Stimulated activated naive CD8-positive, alpha-beta T cell treated with anti-CD3 and anti-CD28 coated beads, Interleukin-15, amount 100 ng/mL, for 72 hours (primary cell): ENCODE data around the gene GP9.
A peak's percentile ranks its signal among the peaks of the same experiment; 100 is the strongest.

Source experiments
- ATAC-seq: fragments of 150-1000 bp; cut with Tn5 transposase; 2 replicates; pipeline ENCODE4 v1.10.0; 2021; ENCODE audit warnings: mild to moderate bottlenecking, moderate library complexity
- DNase-seq, 2 donors: peaks; one replicate each; pipeline ENCODE4 v3.0.0; 2021 to 2022
- H3K27ac Mint-ChIP-seq, 2 donors: one replicate each; pipeline ENCODE4 v1.8.0; 2022; ENCODE audit warnings: mild to moderate bottlenecking in 2 of 2, mixed read lengths in 2 of 2, moderate library complexity in 2 of 2
- H3K27me3 Mint-ChIP-seq: one replicate; pipeline ENCODE4 v1.8.0; 2022; ENCODE audit warnings: mixed read lengths
- H3K4me1 Mint-ChIP-seq: one replicate; pipeline ENCODE4 v1.8.0; 2022; ENCODE audit warnings: mild to moderate bottlenecking, mixed read lengths
- H3K4me3 Mint-ChIP-seq, 2 donors: one replicate each; pipeline ENCODE4 v1.8.0; 2022; ENCODE audit warnings: mild to moderate bottlenecking in 2 of 2, mixed read lengths in 2 of 2, moderate library complexity in 1 of 2
- H3K9me3 Mint-ChIP-seq, 2 donors: one replicate each; pipeline ENCODE4 v1.8.0; 2022; ENCODE audit warnings: mixed read lengths in 2 of 2

The GP9 gene

GRCh38 chr3:129023909-129024308, 36.7 kb upstream of the GP9 start:
- DNase-seq (no peak), ATAC-seq (no peak)
- Mint-ChIP-seq H3K27ac (no peak overlapping the region), H3K9me3 (no peaks in the 10 kb centered on the region), H3K4me3 (no peak overlapping the region), H3K27me3 (no peaks in the 10 kb centered on the region), H3K4me1 (peaks cover 33% of the 10 kb centered on the region)

DNA sequence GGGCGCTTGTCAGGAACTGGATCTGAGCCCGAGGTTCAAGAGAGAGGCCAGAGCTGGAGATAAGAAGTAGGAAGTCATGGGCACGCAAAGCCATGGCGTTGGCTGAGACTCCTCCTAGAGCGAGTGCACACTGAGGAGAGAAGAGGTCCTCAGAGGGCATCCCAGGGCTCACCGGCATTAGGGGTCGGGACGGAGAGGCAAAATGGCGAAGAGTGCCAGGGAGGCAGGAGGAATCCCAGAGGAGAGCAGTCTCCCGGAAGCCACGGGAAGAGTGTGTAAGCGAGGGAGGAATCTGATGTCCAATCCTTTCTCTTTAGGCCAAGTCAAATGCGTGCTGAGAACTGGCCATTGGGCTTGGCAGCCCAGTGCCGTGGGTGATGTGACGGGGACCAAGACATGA, 35.5 kb upstream of the GP9 start:
- DNase-seq = no peak
- Mint-ChIP-seq H3K27me3 (no peaks in the 10 kb centered on the region), H3K4me1 (peaks cover 33% of the 10 kb centered on the region), H3K4me3 (peak overlapping the region in 1 of 2 donors; percentile 27), H3K9me3 (no peaks in the 10 kb centered on the region), H3K27ac (peak overlapping the region in 1 of 2 donors; percentile 22)
- ATAC-seq = no peak

- DNase-seq (no peak), ATAC-seq (no peak)
- Mint-ChIP-seq H3K27me3 (no peaks in the 10 kb centered on the region), H3K27ac (peak overlapping the region; percentile 96 to 99), H3K4me1 (peaks cover 33% of the 10 kb centered on the region), H3K9me3 (no peaks in the 10 kb centered on the region), H3K4me3 (peak overlapping the region; percentile 79 to 89)
Measured at GRCh38 chr3:129025691-129026435, 34.7 kb upstream of the GP9 start.

GRCh38 chr3:129026728-129027543, 33.6 kb upstream of the GP9 start:
- Mint-ChIP-seq H3K27ac (peak overlapping the region; percentile 96 to 99), H3K27me3 (no peaks in the 10 kb centered on the region), H3K9me3 (no peaks in the 10 kb centered on the region), H3K4me3 (peak overlapping the region; percentile 79 to 89), H3K4me1 (peaks cover 32% of the 10 kb centered on the region)
- DNase-seq (peak; percentile 94 to 96), ATAC-seq (peak; percentile 99)

- Mint-ChIP-seq H3K4me3 (peak overlapping the region; percentile 29 to 79), H3K27ac (peak overlapping the region in 1 of 2 donors; percentile 9), H3K27me3 (no peaks in the 10 kb centered on the region), H3K9me3 (no peaks in the 10 kb centered on the region), H3K4me1 (peaks cover 26% of the 10 kb centered on the region)
- no peak for ATAC-seq
- DNase-seq = no peak
Measured at GRCh38 chr3:129027544-129027880, 33.1 kb upstream of the GP9 start.

DNA sequence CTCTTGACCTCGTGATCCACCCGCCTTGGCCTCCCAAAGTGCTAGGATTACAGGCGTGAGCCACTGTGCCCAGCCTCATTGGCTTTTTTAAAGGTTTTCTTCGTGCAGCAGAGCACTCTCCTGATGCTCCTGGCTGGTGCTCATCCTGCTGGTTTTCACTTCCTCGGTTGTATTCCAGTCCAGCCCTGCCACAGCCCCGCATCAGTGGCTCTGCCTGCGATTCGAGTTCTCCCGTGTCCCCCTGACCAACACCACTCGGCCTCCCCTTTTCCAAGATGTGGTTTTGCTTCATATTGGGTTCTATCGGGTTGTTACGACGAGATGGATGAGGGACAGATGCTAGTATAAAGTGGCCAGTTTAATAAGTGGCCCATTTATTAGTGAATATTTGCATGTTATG, 31.7 kb upstream of the GP9 start:
- Mint-ChIP-seq H3K4me1 (peaks cover 23% of the 10 kb centered on the region), H3K9me3 (no peaks in the 10 kb centered on the region), H3K4me3 (peak overlapping the region in 1 of 2 donors; percentile 7), H3K27me3 (no peaks in the 10 kb centered on the region), H3K27ac (no peak overlapping the region)
- DNase-seq (no peak), ATAC-seq (no peak)

DNA sequence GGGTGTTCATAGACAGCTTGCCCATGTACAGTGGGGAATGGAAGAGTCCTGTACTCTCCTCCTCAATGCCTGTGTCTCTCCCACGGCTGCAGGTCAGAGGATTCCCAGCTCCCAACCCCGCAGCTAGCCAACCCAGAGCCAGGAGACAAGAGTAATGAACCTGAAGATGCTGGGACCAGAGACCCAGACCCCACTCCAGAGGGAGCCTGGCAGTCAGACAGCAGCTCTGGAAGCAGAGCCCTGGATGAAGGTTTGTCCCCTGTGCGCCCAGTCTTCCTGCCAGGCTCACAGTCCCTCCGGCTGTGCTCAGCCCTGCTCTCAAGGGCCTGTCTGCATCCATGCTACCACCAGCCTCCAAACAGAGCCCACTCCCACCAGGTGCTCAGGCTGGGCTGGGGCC, 30.0 kb upstream of the GP9 start:
- Mint-ChIP-seq H3K4me1 (peaks cover 25% of the 10 kb centered on the region), H3K4me3 (no peak overlapping the region), H3K27me3 (no peaks in the 10 kb centered on the region), H3K27ac (peak overlapping the region in 1 of 2 donors; percentile 12), H3K9me3 (no peaks in the 10 kb centered on the region)
- ATAC-seq = no peak
- DNase-seq = no peak

DNA sequence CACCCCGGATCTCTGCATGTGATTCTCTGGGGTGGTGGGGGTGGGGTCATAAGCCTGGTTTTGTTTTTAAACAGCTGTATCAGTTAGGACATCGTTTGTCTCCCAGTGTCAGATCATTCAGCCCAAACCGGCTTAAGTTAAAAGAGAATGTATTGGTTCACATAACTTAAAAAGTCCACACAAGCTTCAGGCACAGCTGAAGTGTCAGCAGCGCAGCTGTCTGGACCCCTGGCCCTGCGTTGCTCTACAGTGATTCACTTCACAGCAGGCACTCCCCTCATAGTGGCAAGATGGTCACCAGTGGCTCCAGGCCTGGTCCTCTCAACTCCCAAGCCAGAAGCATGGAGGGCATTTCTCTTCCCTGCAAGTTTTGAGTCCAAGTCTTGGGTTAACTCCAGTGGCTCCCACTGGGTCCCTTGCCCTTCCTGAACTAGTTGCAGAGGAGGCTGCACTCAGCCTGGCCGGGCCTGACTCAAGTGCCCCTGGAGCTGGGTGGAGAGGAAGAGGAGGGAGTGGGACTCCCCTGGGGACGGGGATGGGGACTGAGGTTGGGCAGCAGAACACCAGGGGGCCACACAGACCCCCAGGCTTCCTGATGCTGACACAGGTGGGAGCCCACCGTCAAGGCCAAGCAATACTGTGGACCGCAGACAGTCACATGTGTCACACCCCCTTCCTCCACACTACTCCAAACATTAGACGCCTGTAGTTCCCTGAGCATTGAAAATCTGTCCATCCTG, 28.9 kb upstream of the GP9 start:
- Mint-ChIP-seq H3K9me3 (no peaks in the 10 kb centered on the region), H3K27ac (peak overlapping the region in 1 of 2 donors; percentile 88), H3K27me3 (no peaks in the 10 kb centered on the region), H3K4me1 (peaks cover 25% of the 10 kb centered on the region), H3K4me3 (no peak overlapping the region)
- no peak for DNase-seq
- ATAC-seq = no peak

DNA sequence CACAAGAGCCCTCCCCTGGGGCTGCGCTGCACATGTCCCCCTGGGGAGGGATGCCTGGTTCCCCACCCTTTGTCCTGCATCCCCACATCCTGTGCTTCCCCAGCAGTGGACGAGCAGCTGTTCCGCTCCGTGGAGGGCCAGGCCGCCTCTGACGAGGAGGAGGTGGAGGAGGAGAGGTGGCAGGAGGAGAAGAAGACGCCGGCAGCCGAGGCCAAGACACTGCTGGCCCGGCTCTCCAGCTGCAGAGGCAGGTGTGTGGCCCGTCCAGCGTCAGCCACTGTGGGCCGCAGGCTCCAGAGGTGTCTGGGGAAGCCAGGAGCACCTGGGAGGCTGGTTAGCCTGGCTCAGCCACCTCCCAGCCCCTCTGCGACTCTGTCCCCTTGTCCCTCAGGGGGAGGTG, 27.9 kb upstream of the GP9 start:
- no peak overlapping the region for H3K4me3 Mint-ChIP-seq
- H3K9me3 Mint-ChIP-seq = no peaks in the 10 kb centered on the region
- H3K27ac Mint-ChIP-seq = no peak overlapping the region
- H3K27me3 Mint-ChIP-seq = no peaks in the 10 kb centered on the region
- H3K4me1 Mint-ChIP-seq = peaks cover 25% of the 10 kb centered on the region
- DNase-seq (no peak), ATAC-seq (no peak)

GRCh38 chr3:129033151-129033550, 27.4 kb upstream of the GP9 start:
- no peaks in the 10 kb centered on the region for H3K27me3 Mint-ChIP-seq
- H3K9me3 Mint-ChIP-seq = no peaks in the 10 kb centered on the region
- H3K4me3 Mint-ChIP-seq = no peak overlapping the region
- DNase-seq = no peak
- ATAC-seq = no peak
- H3K4me1 Mint-ChIP-seq = peaks cover 25% of the 10 kb centered on the region
- H3K27ac Mint-ChIP-seq = no peak overlapping the region

GRCh38 chr3:129033633-129034321, 26.8 kb upstream of the GP9 start:
- DNase-seq (no peak), ATAC-seq (no peak)
- Mint-ChIP-seq H3K27me3 (no peaks in the 10 kb centered on the region), H3K4me1 (peaks cover 25% of the 10 kb centered on the region), H3K27ac (no peak overlapping the region), H3K4me3 (no peak overlapping the region), H3K9me3 (no peaks in the 10 kb centered on the region)

DNA sequence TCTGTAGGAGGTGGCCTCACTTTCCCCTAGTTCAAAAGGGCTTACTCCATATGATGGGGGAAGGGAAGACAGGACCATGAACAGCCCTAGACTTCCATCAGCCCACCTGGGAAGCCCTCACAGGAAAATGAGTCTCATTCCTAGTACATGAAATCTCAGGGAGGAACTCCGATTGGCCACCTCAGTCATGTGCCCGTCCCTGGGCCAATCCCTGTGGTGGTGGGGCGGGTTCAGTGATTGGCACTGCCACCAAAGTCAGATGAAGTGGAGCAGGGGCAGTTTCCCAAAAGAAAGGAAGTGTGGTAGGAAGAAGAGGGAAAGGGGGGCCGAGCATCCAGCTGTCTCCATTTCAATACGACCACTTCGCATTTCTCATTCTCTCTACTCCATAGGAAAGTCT, 25.9 kb upstream of the GP9 start:
- ATAC-seq (no peak), DNase-seq (no peak)
- peaks cover 31% of the 10 kb centered on the region for H3K4me1 Mint-ChIP-seq
- no peaks in the 10 kb centered on the region for H3K9me3 Mint-ChIP-seq
- no peak overlapping the region for H3K27ac Mint-ChIP-seq
- H3K4me3 Mint-ChIP-seq = no peak overlapping the region
- peaks cover 8% of the 10 kb centered on the region for H3K27me3 Mint-ChIP-seq

- no peaks in the 10 kb centered on the region for H3K9me3 Mint-ChIP-seq
- H3K4me3 Mint-ChIP-seq = no peak overlapping the region
- H3K27me3 Mint-ChIP-seq = peaks cover 17% of the 10 kb centered on the region
- ATAC-seq = no peak
- H3K27ac Mint-ChIP-seq = peak overlapping the region in 1 of 2 donors; percentile 49
- peaks cover 35% of the 10 kb centered on the region for H3K4me1 Mint-ChIP-seq
- no peak for DNase-seq
Measured at GRCh38 chr3:129035360-129036221, 25.0 kb upstream of the GP9 start.

DNA sequence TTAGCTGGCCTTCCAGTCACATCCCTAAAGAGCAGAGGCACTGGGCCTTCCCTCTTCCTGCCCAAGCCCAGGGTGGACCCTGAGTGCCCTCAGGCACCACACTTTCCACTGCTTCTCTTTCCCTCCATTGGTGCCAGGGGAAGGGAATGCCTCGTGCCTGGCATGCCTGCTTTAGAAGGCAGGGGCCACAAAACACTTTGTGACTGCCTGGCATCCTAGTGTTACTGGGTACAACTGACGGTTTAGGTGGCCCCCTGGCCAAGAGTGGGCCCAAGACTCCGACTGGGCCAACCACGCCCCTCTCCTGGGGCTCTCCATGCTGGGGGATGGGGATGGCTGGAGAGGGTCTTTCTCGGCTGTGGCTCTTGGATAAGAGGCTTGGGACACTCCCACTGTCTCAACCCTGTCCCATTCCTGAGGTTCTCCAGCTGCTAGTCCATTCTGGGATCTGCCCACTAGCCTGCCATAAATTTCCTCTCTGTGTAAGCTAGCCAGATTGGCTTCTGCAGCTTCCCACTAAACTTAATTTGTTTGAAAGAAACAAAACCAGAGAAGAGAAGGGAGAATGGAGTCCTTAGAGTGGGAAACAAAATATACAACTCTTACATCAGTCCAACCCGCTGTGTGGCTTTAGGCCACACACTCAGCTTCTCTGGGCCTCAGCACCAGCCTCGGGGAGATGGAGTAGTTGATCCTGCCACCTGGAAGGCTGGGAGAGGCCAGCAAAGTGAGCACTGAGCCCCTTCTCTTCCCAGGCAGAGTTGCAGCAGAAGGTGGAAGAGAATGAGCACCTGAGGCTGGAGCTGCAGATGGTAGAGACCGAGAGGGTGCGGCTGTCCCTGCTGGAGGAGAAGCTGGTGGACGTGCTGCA, 24.1 kb upstream of the GP9 start:
- DNase-seq = no peak
- H3K4me1 Mint-ChIP-seq = peaks cover 35% of the 10 kb centered on the region
- H3K27ac Mint-ChIP-seq = no peak overlapping the region
- peaks cover 17% of the 10 kb centered on the region for H3K27me3 Mint-ChIP-seq
- H3K4me3 Mint-ChIP-seq = no peak overlapping the region
- ATAC-seq = no peak
- no peaks in the 10 kb centered on the region for H3K9me3 Mint-ChIP-seq
